Measurements from ENCODE around the gene TBC1D10A. TPM values are rescaled to one million over a fixed set of nuclear protein-coding genes. Genes with fewer than 3 reads are reported as not detected.

Gene TBC1D10A
- total and polyA plus RNA-seq, 2 experiments from 2014 or later: 15.7 to 39.9 TPM

- Histone ChIP-seq H3K4me1 (ENCODE audit: insufficient read depth) (peaks cover 29% of the 10 kb centered on the region), H3K4me2 (no peak overlapping the region), H3K36me3 (replicated peaks; ENCODE audit: insufficient read depth, low read depth) (no peaks in the 10 kb centered on the region)
These were observed 72.4 kb downstream of the TBC1D10A start for GRCh38 chr22:30254314-30254713.

GRCh38 chr22:30253205-30253852 lies 73.4 kb downstream of the TBC1D10A start:
- Histone ChIP-seq H3K9me3 (ENCODE audit: low read depth) (no peaks in the 10 kb centered on the region), H3K36me3 (replicated peaks; ENCODE audit: insufficient read depth, low read depth) (no peaks in the 10 kb centered on the region), H3K27ac (peak overlapping the region; percentile 92), H3K9me2 (replicated peaks; ENCODE audit: insufficient read depth) (no peaks in the 10 kb centered on the region), H3K4me3 (no peak overlapping the region), H3K27me3 (no peaks in the 10 kb centered on the region), H2AFZ (no peak overlapping the region), H3K79me2 (no peaks in the 10 kb centered on the region), H4K20me1 (ENCODE audit: insufficient read depth, poor library complexity, severe bottlenecking) (no peaks in the 10 kb centered on the region), H3K4me1 (ENCODE audit: insufficient read depth) (peaks cover 35% of the 10 kb centered on the region), H3K4me2 (peak overlapping the region; percentile 50)
- peak; percentile 77 for DNase-seq (ENCODE audit: low spot score)
- WGBS (ENCODE audit: low lambda C conversion rate, missing lambda C conversion rate): 47% methylated on average over 11 of the region's 22 CpGs
- TF ChIP-seq EZH2 (IDR thresholded peaks at IDR 0.05; ENCODE audit: borderline replicate concordance) (no peak), EZH2phosphoT487 (IDR thresholded peaks at IDR 0.05; ENCODE audit: low read depth, severe bottlenecking, unreplicated experiment) (no peak), CTCF (IDR thresholded peaks at IDR 0.05; ENCODE audit: poor library complexity) (no peak)

More at GRCh38 chr22:30254314-30254713, 72.4 kb downstream of the TBC1D10A start:
- no peaks in the 10 kb centered on the region for H3K9me3 ChIP-seq (ENCODE audit: low read depth)
- H3K9me2 ChIP-seq (replicated peaks; ENCODE audit: insufficient read depth): no peaks in the 10 kb centered on the region
- H3K27me3 ChIP-seq: no peaks in the 10 kb centered on the region
- no peak for TF ChIP-seq EZH2 (IDR thresholded peaks at IDR 0.05; ENCODE audit: borderline replicate concordance)
- no peak for TF ChIP-seq CTCF (IDR thresholded peaks at IDR 0.05; ENCODE audit: poor library complexity)
- TF ChIP-seq EZH2phosphoT487 (IDR thresholded peaks at IDR 0.05; ENCODE audit: low read depth, severe bottlenecking, unreplicated experiment): no peak
- DNase-seq (ENCODE audit: low spot score): no peak
- H3K27ac ChIP-seq: peak overlapping the region; percentile 92
- WGBS (ENCODE audit: low lambda C conversion rate, missing lambda C conversion rate): 56% methylated on average over 4 of the region's 6 CpGs
- no peak overlapping the region for H3K4me3 ChIP-seq
- no peak overlapping the region for H2AFZ ChIP-seq
- H3K79me2 ChIP-seq: no peaks in the 10 kb centered on the region
- no peaks in the 10 kb centered on the region for H4K20me1 ChIP-seq (ENCODE audit: insufficient read depth, poor library complexity, severe bottlenecking)

- no peaks in the 10 kb centered on the region for H3K9me2 ChIP-seq (replicated peaks; ENCODE audit: insufficient read depth)
- H3K4me3 ChIP-seq: no peak overlapping the region
- peak overlapping the region; percentile 92 for H3K27ac ChIP-seq
- no peaks in the 10 kb centered on the region for H3K79me2 ChIP-seq
- 86% methylated on average over 20 of the region's 22 CpGs for WGBS (ENCODE audit: low lambda C conversion rate, missing lambda C conversion rate)
- no peak for TF ChIP-seq EZH2phosphoT487 (IDR thresholded peaks at IDR 0.05; ENCODE audit: low read depth, severe bottlenecking, unreplicated experiment)
- TF ChIP-seq EZH2 (IDR thresholded peaks at IDR 0.05; ENCODE audit: borderline replicate concordance): no peak
- DNase-seq (ENCODE audit: low spot score): no peak
- H3K27me3 ChIP-seq: no peaks in the 10 kb centered on the region
- H3K4me1 ChIP-seq (ENCODE audit: insufficient read depth): peaks cover 39% of the 10 kb centered on the region
- H3K9me3 ChIP-seq (ENCODE audit: low read depth): no peaks in the 10 kb centered on the region
- no peak overlapping the region for H3K4me2 ChIP-seq
- H2AFZ ChIP-seq: no peak overlapping the region
- H3K36me3 ChIP-seq (replicated peaks; ENCODE audit: insufficient read depth, low read depth): no peaks in the 10 kb centered on the region
- H4K20me1 ChIP-seq (ENCODE audit: insufficient read depth, poor library complexity, severe bottlenecking): no peaks in the 10 kb centered on the region
These were observed 74.1 kb downstream of the TBC1D10A start for GRCh38 chr22:30252411-30253204.

- Histone ChIP-seq H3K4me2 (no peak overlapping the region), H3K4me3 (no peak overlapping the region), H3K9me3 (ENCODE audit: low read depth) (no peaks in the 10 kb centered on the region), H3K27me3 (no peaks in the 10 kb centered on the region), H4K20me1 (ENCODE audit: insufficient read depth, poor library complexity, severe bottlenecking) (no peaks in the 10 kb centered on the region), H3K36me3 (replicated peaks; ENCODE audit: insufficient read depth, low read depth) (no peaks in the 10 kb centered on the region), H3K27ac (peak overlapping the region; percentile 15), H2AFZ (no peak overlapping the region), H3K79me2 (no peaks in the 10 kb centered on the region), H3K4me1 (ENCODE audit: insufficient read depth) (peaks cover 48% of the 10 kb centered on the region), H3K9me2 (replicated peaks; ENCODE audit: insufficient read depth) (no peaks in the 10 kb centered on the region)
- TF ChIP-seq EZH2phosphoT487 (IDR thresholded peaks at IDR 0.05; ENCODE audit: low read depth, severe bottlenecking, unreplicated experiment) (no peak), CTCF (IDR thresholded peaks at IDR 0.05; ENCODE audit: poor library complexity) (no peak), EZH2 (IDR thresholded peaks at IDR 0.05; ENCODE audit: borderline replicate concordance) (no peak)
- no peak for DNase-seq (ENCODE audit: low spot score)
- WGBS (ENCODE audit: low lambda C conversion rate, missing lambda C conversion rate): 62% methylated on average over 10 of the region's 10 CpGs
These were observed 75.0 kb downstream of the TBC1D10A start for GRCh38 chr22:30251711-30252110.
